GM12892 (cell line): ENCODE results near the gene RIN3.

Experiments
- POLR2A ChIP-seq: IDR thresholded peaks from 2 replicates; pipeline ENCODE4 v1.6.1; 2011; ENCODE audit warnings: low read depth, low read length, control low read depth
- POLR2AphosphoS5 ChIP-seq: IDR thresholded peaks from 2 replicates; pipeline ENCODE4 v1.6.1; 2011; ENCODE audit warnings: low read depth, low read length, control low read depth
- TAF1 ChIP-seq: IDR thresholded peaks from 2 replicates; pipeline ENCODE4 v1.6.1; 2011; ENCODE audit warnings: low read depth, mild to moderate bottlenecking, control low read depth, low read length, borderline replicate concordance

- TF ChIP-seq POLR2AphosphoS5 = no peak
- TF ChIP-seq POLR2A = no peak
- no peak for TF ChIP-seq TAF1
These were observed 73.5 kb downstream of the RIN3 start for GRCh38 chr14:92586963-92587699.
